Renal pelvis (tissue), 4 donors: ENCODE measurements around the gene COG7. TPM values are rescaled to one million over a fixed set of nuclear protein-coding genes. Genes with fewer than 3 reads are reported as not detected.
"Not testable (repeated sequence)": the region's sequence is repeated elsewhere in the genome, so short reads cannot be mapped to it uniquely, and the experiment has no call there.

ENCODE experiments used
- DNase-seq: peaks from one replicate; pipeline ENCODE4 v3.0.0-alpha.2; 2013
- polyA plus RNA-seq, 3 donors: library from polyadenylated mRNA; unstranded; fragments of 120-200 nt; gene quantifications; one replicate each; pipeline ENCODE4 v1.2.1, GENCODE V29; 2013; ENCODE audit not compliant: insufficient read length in 3 of 3

The COG7 gene
- polyA plus RNA-seq, 3 donors = 21.8 to 40.0 (median 35.0) TPM

- no peak for DNase-seq
These were observed 63.8 kb downstream of the COG7 start for GRCh38 chr16:23389201-23389600.

DNA sequence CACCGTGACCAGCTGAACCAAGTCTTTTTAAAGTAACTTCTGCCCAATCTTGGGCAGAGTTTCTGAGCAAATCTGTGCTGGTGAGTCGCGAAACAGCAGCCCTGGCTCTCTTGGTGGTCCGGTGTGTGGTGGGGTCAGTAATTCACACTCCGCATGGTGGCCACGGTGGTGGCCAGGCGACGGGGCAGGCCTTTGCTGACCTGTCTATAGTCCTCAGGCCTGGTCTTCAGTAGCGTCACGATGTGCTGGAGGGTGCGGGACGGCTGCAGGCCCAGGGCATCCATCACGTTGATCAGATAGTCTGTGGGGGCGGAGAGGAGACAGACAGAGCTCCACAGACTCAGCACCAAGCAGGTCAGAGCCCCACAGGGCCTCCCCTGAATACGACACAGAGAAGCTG lies 64.2 kb downstream of the COG7 start:
- no peak for DNase-seq

- DNase-seq = no peak
These were observed 65.3 kb downstream of the COG7 start for GRCh38 chr16:23387666-23388065.

- no peak for DNase-seq
These were observed 67.5 kb downstream of the COG7 start for GRCh38 chr16:23385441-23385840.

GRCh38 chr16:23384878-23385277 lies 68.1 kb downstream of the COG7 start:
- DNase-seq = no peak

DNA sequence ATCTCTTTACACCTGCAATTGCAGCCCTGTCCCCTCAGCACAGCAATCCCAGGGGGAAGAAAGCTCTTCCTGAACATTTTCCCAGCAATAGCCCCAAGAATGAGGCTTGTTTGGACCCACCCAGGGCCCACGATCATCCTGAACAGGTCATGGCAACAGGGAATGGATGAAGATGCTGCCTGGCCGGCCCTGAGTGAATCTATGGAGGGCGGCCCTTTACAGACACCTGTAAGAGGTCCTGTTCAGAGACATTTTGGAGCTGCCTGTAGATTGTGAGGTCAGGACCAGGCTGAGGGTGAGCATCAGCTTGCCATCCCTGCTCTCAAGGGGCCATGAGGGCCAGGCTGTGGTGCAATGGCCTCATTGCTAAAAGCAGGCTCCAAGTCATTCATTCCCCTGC lies 69.1 kb downstream of the COG7 start:
- DNase-seq = no peak

- no peak for DNase-seq
These were observed 70.7 kb downstream of the COG7 start for GRCh38 chr16:23382279-23382678.

GRCh38 chr16:23381702-23382101 lies 71.3 kb downstream of the COG7 start:
- not testable (repeated sequence) for DNase-seq

DNA sequence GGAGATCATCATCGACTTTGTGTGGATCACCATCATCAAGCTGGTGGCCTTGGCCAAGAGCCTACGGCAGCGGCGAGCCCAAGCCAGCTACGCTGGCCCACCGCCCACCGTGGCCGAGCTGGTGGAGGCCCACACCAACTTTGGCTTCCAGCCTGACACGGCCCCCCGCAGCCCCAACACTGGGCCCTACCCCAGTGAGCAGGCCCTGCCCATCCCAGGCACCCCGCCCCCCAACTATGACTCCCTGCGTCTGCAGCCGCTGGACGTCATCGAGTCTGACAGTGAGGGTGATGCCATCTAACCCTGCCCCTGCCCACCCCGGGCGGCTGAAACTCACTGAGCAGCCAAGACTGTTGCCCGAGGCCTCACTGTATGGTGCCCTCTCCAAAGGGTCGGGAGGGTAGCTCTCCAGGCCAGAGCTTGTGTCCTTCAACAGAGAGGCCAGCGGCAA lies 72.5 kb downstream of the COG7 start:
- no peak for DNase-seq

DNA sequence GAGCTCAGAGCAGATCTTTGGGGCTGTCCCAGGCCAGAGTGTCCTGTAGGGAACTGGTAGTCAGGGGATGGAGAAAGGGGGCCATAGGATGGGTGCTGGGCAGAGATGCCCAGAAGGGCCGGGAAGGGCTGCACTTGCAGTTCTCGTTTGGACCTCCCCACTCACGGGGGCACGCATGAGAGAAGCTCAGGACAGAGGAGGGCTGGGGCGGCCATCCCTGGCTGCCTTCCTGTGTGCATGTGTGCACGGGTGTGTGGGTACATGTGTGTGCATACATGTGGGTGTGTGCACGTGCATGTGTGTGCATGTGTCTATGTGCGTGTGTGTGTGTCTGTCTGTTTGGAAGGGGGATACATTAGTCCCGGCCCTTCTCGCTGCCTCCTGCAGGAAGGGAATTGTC lies 73.3 kb downstream of the COG7 start:
- no peak for DNase-seq

DNA sequence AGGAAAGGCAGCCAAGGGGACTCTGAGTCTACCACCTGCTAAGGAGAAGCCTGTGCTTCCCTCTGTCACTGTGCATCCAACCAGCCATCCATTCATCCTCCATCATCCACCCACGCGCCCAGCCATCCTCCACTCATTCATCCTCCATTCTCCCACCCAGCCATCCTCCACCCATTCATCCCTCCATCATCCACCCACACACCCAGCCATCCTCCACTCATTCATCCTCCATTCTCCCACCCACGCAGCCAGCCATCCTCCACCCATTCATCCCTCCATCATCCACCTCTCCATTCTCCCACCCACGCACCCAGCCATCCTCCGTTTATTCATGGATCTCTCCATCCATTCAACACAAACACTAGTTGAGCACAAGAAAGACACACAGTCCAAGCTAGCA lies 74.1 kb downstream of the COG7 start:
- DNase-seq = no peak

- DNase-seq = no peak
These were observed 74.7 kb downstream of the COG7 start for GRCh38 chr16:23378256-23378655.

GRCh38 chr16:23377071-23377931 lies 75.7 kb downstream of the COG7 start:
- DNase-seq = no peak

- DNase-seq = no peak
These were observed 77.3 kb downstream of the COG7 start for GRCh38 chr16:23375643-23376042.

GRCh38 chr16:23374721-23375510 lies 78.1 kb downstream of the COG7 start:
- DNase-seq = no peak

- DNase-seq = no peak
These were observed 79.4 kb downstream of the COG7 start for GRCh38 chr16:23373436-23374219.

DNA sequence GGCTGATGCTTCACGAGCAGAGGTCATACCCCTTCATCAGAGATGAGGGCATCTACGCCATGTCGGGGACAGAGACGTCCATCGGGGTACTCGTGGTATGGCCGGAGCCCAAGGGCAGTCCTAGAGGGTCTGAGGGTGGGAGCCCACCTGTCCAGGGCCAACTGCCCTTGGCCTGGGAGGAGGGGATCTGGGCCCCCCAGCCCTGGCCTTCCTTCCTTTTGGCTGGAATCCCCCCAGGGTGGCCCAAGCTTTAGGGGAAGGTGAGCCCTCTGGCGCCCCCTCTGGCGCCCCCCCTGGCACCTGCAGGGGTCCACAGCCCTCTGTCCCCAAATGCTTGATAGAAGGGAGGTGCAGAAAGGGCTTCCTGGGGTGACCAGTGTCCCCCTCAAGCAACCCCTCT lies 81.6 kb downstream of the COG7 start:
- no peak for DNase-seq

DNA sequence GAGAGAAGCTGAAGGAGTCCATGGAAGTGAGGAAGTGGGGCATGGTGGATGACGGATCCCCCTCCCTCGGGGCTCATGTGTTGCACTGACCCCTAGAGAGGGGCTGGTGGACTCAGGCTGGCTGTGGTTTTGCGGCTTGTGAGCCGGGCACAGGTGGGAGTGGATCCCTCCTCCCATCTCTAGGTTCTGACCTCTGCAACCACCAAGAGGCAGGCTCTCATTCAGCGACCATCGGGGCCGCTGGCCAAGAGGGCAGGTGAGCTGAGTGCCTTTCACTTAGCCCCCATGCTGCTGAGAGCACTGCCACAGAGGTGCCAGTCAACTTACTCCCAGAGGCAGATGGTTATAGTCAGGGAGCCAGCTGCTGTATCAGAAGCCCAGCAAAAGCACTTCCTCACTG lies 83.6 kb downstream of the COG7 start:
- no peak for DNase-seq

DNA sequence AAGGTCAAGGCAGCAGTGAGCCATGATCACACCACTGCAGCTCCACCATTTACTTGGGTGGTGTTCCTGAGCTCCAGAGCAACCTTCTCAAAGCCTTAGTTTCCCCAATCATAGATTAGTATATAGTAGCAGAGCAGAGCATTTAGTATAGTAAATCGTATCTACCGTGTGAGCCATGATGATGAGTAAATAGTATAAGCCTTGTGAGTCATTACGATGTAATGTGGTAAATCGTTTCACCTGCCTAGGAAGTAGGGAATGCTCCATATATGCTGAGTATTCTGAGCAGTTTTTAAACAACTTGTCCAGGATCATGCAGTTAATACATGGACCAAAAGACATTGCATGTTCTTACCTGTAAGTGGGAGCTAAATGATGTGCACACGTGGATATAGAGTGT lies 84.5 kb downstream of the COG7 start:
- no peak for DNase-seq

DNA sequence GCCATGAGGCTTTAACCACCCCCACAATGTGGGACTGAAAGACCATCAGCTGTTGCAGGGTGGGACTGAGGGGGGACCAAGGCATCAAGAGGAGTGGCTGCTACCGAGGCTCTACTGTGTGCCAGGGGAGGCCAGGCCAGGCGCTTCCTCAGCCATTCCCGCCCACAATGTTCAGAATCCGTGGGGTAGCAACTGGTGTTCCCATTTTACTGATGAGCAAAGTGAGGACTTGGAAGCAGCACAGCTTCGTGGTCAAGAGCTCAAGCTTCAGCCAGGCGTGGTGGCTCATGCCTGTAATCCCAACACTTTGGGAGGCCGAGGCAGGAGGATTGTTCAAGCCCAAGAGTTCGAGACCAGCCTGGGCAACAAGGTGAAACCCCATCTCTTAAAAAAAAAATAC lies 85.0 kb downstream of the COG7 start:
- DNase-seq = no peak

- DNase-seq = no peak
These were observed 85.4 kb downstream of the COG7 start for GRCh38 chr16:23367564-23367963.

DNA sequence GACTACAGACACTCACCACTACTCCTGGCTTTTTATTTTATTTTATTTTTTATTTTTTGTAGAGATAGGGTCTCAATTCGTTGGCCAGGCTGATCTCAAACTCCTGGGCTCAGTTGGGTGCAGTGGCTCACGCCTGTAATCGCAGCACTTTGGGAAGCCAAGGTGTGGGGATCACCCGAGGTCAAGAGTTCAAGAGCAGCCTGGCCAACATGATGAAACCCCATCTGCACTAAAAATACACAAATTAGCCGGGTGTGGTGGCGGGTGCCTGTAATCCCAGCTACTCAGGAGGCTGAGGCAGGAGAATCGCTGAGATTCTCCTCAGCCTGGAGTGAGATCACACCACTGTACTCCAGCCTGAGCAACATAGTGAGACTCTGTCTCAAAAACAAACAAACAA lies 86.6 kb downstream of the COG7 start:
- not testable (repeated sequence) for DNase-seq
